ENCODE results near the gene TGDS.

The TGDS gene

GRCh38 chr13:94546061-94546839 lies 49.7 kb downstream of the TGDS start:
- DNase-seq (ENCODE audit: extremely low spot score): no peak
- TF ChIP-seq, protein P1, sequence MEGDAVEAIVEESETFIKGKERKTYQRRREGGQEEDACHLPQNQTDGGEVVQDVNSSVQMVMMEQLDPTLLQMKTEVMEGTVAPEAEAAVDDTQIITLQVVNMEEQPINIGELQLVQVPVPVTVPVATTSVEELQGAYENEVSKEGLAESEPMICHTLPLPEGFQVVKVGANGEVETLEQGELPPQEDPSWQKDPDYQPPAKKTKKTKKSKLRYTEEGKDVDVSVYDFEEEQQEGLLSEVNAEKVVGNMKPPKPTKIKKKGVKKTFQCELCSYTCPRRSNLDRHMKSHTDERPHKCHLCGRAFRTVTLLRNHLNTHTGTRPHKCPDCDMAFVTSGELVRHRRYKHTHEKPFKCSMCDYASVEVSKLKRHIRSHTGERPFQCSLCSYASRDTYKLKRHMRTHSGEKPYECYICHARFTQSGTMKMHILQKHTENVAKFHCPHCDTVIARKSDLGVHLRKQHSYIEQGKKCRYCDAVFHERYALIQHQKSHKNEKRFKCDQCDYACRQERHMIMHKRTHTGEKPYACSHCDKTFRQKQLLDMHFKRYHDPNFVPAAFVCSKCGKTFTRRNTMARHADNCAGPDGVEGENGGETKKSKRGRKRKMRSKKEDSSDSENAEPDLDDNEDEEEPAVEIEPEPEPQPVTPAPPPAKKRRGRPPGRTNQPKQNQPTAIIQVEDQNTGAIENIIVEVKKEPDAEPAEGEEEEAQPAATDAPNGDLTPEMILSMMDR (IDR thresholded peaks at IDR 0.05; ENCODE audit: control extremely low read depth, extremely low read depth, low read depth, missing control alignments): no peak
- POLR2A ChIA-PET: no interaction called here
- CTCF ChIA-PET: interaction anchor here (0.9 to 1.3 kb wide), 3 partner anchors 10 to 50 kb away, joined by 3 to 4 read pairs (median 3); partner anchors contain the start of gene TGDS

DNA sequence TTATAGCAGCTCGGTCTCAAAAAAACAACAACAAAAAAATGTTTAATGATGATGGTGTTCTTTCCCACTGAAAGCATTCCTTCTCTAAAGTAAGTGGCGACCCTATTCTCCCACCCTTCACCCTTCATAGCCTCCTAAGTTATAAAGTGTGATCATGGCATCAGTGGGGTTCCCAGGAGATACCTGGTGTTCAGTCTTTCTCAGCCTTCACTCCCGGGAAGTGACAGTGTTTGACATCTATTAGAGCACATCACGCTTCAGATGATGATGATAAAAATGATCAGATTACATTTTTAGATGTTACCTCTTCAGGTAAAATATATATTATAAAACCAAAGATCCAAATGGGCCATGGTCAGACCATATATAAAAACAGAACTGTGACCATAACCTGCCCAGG lies 51.0 kb downstream of the TGDS start:
- no peak for DNase-seq (ENCODE audit: extremely low spot score)
- ChIA-PET POLR2A (no interaction called here), CTCF (interaction anchor here (1.3 to 1.5 kb wide), 3 partner anchors 29 to 73 kb away, joined by 3 read pairs; partner anchors contain the start of gene TGDS)
- TF ChIP-seq, protein P1 (IDR thresholded peaks at IDR 0.05; ENCODE audit: control extremely low read depth, extremely low read depth, low read depth, missing control alignments): no peak

GRCh38 chr13:94542917-94543316 lies 53.0 kb downstream of the TGDS start:
- ChIA-PET POLR2A (no interaction called here), CTCF (no interaction called here)
- TF ChIP-seq, protein P1 (IDR thresholded peaks at IDR 0.05; ENCODE audit: control extremely low read depth, extremely low read depth, low read depth, missing control alignments): no peak
- no peak for DNase-seq (ENCODE audit: extremely low spot score)

GRCh38 chr13:94537740-94538630 lies 58.0 kb downstream of the TGDS start:
- POLR2A ChIA-PET: no interaction called here
- CTCF ChIA-PET: interaction anchor here (2.8 kb wide), 1 partner anchor 12 kb away, joined by 6 read pairs; no protein-coding TSS in a partner anchor

GRCh38 chr13:94535775-94536174 lies 60.2 kb downstream of the TGDS start:
- TF ChIP-seq, protein P1 (IDR thresholded peaks at IDR 0.05; ENCODE audit: control extremely low read depth, extremely low read depth, low read depth, missing control alignments): no peak
- ChIA-PET POLR2A (no interaction called here), CTCF (no interaction called here)
- no peak for DNase-seq (ENCODE audit: extremely low spot score)

More at GRCh38 chr13:94537740-94538630, 58.0 kb downstream of the TGDS start:
- no peak for DNase-seq (ENCODE audit: extremely low spot score)
- TF ChIP-seq, protein P1 (IDR thresholded peaks at IDR 0.05; ENCODE audit: control extremely low read depth, extremely low read depth, low read depth, missing control alignments): no peak

GRCh38 chr13:94535231-94535630 lies 60.7 kb downstream of the TGDS start:
- DNase-seq (ENCODE audit: extremely low spot score): no peak
- ChIA-PET CTCF (interaction anchor here (0.7 to 1.0 kb wide), 2 partner anchors 11 to 14 kb away, joined by 3 read pairs; no protein-coding TSS in a partner anchor), POLR2A (no interaction called here)
- TF ChIP-seq, protein P1 (IDR thresholded peaks at IDR 0.05; ENCODE audit: control extremely low read depth, extremely low read depth, low read depth, missing control alignments): no peak
